Measurements from ENCODE around the gene TRPV5.

DNA sequence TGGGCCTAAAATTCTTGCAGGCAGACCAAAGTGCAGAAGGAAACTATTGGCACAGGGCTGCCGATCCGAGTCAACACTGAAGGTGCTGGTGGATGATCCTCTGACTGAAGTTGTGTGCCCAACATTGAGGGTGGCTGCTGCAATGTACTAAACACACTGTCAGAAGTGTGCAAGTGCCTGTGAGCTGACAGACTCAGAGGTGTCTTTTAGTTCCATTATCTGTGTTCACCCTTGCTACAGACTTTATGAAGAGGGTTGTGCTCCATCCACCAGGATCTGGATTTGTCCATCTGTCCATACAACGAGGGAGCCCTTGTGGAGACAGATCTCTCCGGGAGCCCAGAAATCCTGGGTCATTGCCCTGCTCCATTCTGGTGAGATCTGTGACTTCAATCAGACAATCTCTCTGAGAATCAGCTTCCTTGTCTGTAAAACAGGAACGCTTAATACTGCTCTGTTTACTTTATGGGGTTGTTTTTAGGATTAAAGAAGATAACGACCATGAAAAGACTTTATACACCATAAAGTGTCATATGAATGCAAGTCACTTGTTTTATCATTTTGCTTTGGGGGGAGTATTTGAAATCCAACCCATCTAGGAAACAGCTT is 38.5 kb downstream of the TRPV5 start:
- TF ChIP-seq, protein P1, sequence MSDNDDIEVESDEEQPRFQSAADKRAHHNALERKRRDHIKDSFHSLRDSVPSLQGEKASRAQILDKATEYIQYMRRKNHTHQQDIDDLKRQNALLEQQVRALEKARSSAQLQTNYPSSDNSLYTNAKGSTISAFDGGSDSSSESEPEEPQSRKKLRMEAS (IDR thresholded peaks at IDR 0.05) = no peak
- TF ChIP-seq, protein P2, sequence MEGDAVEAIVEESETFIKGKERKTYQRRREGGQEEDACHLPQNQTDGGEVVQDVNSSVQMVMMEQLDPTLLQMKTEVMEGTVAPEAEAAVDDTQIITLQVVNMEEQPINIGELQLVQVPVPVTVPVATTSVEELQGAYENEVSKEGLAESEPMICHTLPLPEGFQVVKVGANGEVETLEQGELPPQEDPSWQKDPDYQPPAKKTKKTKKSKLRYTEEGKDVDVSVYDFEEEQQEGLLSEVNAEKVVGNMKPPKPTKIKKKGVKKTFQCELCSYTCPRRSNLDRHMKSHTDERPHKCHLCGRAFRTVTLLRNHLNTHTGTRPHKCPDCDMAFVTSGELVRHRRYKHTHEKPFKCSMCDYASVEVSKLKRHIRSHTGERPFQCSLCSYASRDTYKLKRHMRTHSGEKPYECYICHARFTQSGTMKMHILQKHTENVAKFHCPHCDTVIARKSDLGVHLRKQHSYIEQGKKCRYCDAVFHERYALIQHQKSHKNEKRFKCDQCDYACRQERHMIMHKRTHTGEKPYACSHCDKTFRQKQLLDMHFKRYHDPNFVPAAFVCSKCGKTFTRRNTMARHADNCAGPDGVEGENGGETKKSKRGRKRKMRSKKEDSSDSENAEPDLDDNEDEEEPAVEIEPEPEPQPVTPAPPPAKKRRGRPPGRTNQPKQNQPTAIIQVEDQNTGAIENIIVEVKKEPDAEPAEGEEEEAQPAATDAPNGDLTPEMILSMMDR (IDR thresholded peaks at IDR 0.05; ENCODE audit: low read depth, low read length, missing input control) = no peak
- no peak for TF ChIP-seq TAF1 (conservative IDR thresholded peaks at IDR 0.05)
- TF ChIP-seq RAD21 (IDR thresholded peaks at IDR 0.05) = no peak
- no peak for TF ChIP-seq ZBTB33 (IDR thresholded peaks at IDR 0.05)
- no peak for TF ChIP-seq RXRA (IDR thresholded peaks at IDR 0.05)
- TF ChIP-seq, protein P3, sequence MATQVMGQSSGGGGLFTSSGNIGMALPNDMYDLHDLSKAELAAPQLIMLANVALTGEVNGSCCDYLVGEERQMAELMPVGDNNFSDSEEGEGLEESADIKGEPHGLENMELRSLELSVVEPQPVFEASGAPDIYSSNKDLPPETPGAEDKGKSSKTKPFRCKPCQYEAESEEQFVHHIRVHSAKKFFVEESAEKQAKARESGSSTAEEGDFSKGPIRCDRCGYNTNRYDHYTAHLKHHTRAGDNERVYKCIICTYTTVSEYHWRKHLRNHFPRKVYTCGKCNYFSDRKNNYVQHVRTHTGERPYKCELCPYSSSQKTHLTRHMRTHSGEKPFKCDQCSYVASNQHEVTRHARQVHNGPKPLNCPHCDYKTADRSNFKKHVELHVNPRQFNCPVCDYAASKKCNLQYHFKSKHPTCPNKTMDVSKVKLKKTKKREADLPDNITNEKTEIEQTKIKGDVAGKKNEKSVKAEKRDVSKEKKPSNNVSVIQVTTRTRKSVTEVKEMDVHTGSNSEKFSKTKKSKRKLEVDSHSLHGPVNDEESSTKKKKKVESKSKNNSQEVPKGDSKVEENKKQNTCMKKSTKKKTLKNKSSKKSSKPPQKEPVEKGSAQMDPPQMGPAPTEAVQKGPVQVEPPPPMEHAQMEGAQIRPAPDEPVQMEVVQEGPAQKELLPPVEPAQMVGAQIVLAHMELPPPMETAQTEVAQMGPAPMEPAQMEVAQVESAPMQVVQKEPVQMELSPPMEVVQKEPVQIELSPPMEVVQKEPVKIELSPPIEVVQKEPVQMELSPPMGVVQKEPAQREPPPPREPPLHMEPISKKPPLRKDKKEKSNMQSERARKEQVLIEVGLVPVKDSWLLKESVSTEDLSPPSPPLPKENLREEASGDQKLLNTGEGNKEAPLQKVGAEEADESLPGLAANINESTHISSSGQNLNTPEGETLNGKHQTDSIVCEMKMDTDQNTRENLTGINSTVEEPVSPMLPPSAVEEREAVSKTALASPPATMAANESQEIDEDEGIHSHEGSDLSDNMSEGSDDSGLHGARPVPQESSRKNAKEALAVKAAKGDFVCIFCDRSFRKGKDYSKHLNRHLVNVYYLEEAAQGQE (IDR thresholded peaks at IDR 0.05) = no peak

Data from liver (tissue), 3 donors.